ENCODE data around the gene HCN2. TPM values are rescaled to one million over a fixed set of nuclear protein-coding genes. Genes with fewer than 3 reads are reported as not detected.

The HCN2 gene
- total and polyA plus RNA-seq, 10 donors = 0.09 to 1.1 (median 0.31) TPM; not detected in 2

DNA sequence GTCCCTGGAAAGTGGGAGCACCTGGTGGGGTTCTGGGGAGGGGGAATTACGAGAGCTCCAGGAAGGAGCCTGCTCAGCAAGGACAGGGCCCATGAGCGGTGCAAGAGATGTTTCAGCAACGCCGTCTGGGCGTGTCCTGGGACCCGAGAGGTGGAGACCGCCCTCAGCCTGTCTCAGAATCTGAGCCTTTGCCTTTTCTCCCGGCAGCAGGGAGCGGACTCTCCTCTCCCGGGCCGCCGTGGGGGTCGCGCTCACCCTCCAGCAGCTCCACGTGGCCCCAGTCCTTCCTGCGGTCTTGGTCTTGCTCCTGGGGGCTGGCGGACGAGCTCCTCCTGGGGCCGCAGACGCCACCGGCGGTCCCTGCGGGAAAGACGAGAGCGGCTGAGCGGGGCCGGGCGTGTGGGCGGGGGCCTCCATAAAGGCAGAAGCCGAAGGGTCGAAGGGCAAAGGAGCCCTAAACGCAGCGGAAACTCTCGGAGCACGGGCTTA lies 42.9 kb downstream of the HCN2 start:
- Histone ChIP-seq H3K27me3 (replicated peaks in 1 of 7) (no peaks in the 10 kb centered on the region), H3K27ac (peak overlapping the region; percentile 41 to 85 (median 74)), H3K4me1 (peaks cover 17 to 57% (median 34%) of the 10 kb centered on the region in 6 donors), H3K9me3 (no peaks in the 10 kb centered on the region), H3K4me3 (peak overlapping the region; percentile 82 to 99 (median 96)), H3K36me3 (peaks cover 0 to 40% (median 20%) of the 10 kb centered on the region in 6 donors)
- TF ChIP-seq POLR2AphosphoS5 (IDR thresholded peaks at IDR 0.05) (no peak), POLR2A (IDR thresholded peaks at IDR 0.05) (no peak)
- TF ChIP-seq, protein P1, sequence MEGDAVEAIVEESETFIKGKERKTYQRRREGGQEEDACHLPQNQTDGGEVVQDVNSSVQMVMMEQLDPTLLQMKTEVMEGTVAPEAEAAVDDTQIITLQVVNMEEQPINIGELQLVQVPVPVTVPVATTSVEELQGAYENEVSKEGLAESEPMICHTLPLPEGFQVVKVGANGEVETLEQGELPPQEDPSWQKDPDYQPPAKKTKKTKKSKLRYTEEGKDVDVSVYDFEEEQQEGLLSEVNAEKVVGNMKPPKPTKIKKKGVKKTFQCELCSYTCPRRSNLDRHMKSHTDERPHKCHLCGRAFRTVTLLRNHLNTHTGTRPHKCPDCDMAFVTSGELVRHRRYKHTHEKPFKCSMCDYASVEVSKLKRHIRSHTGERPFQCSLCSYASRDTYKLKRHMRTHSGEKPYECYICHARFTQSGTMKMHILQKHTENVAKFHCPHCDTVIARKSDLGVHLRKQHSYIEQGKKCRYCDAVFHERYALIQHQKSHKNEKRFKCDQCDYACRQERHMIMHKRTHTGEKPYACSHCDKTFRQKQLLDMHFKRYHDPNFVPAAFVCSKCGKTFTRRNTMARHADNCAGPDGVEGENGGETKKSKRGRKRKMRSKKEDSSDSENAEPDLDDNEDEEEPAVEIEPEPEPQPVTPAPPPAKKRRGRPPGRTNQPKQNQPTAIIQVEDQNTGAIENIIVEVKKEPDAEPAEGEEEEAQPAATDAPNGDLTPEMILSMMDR (IDR thresholded peaks at IDR 0.05 in 8 of 11, conservative IDR thresholded peaks at IDR 0.05 in 3 of 11) = no peak
- 1 to 6% (median 2%) methylated on average over 23 to 35 of the region's 35 CpGs for WGBS, 5 donors
- DNase-seq = no peak
- intact Hi-C loops (cut with DNase I; ENCODE audit: low total_unique reads) = no loop called here

DNA sequence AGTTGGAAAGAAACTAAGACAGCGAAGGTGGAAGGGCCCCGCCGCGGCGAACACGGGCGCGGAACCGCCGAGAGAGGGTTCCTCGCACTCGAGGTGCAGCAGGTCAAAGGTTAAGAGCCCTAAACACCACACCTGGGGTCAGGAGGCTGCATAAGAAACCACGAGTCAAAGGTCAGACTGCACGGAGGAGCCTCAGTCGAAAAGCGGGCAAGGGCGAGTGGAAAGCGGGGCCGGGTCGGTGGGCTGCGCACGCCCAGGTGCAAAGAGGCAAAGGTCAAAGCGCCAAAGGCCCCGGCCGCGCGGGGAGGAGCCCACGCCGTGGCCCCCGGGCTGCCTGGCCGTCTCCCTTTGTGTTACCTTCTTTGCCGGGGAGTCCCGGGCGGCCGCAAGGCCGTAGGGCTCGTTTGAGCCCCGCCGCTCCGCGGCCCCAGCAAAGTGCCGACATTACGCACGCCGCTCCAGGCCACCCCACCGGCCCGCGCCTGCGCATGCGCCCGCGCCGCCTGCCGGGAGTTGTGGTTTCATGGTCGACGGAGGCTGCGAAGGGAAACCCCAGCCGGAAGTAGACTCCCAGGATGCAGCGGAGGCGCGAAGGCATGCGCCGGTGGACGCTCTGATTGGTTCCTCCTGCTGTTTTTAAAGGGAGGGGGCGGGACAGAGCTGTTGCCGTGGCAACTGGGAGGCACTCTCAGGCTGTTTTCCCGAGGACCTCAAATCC lies 43.5 kb downstream of the HCN2 start, which contains the start of gene POLRMT:
Gene POLRMT, minus strand, starts transcription at position 470 of the 718 bp plus-strand sequence. Its CDS starts 25 bp downstream, at position 445.
- peaks cover 0 to 34% (median 14%) of the 10 kb centered on the region in 6 donors for H3K36me3 ChIP-seq
- H3K27ac ChIP-seq = peak within 1 kb of the TSS; percentile 41 to 85 (median 74)
- H3K4me1 ChIP-seq = peaks cover 17 to 58% (median 34%) of the 10 kb centered on the region in 6 donors
- DNase-seq = peak; percentile 98
- no peaks in the 10 kb centered on the region for H3K9me3 ChIP-seq
- TF ChIP-seq POLR2AphosphoS5 (IDR thresholded peaks at IDR 0.05) (peak; percentile 88 to 89 (median 88)), POLR2A (IDR thresholded peaks at IDR 0.05) (peak in 1 of 3 donors; percentile 20)
- TF ChIP-seq, protein P1 (IDR thresholded peaks at IDR 0.05 in 8 of 11, conservative IDR thresholded peaks at IDR 0.05 in 3 of 11) = peak in 4 of 11 experiments; percentile 18 to 44 (median 34)
- peak within 1 kb of the TSS; percentile 82 to 99 (median 96) for H3K4me3 ChIP-seq
- no peaks in the 10 kb centered on the region for H3K27me3 ChIP-seq (replicated peaks in 1 of 7)
- intact Hi-C loops (cut with DNase I; ENCODE audit: low total_unique reads) = no loop called here
- WGBS, 5 donors = 0 to 1% (median 0%) methylated on average over 35 to 67 of the region's 67 CpGs

DNA sequence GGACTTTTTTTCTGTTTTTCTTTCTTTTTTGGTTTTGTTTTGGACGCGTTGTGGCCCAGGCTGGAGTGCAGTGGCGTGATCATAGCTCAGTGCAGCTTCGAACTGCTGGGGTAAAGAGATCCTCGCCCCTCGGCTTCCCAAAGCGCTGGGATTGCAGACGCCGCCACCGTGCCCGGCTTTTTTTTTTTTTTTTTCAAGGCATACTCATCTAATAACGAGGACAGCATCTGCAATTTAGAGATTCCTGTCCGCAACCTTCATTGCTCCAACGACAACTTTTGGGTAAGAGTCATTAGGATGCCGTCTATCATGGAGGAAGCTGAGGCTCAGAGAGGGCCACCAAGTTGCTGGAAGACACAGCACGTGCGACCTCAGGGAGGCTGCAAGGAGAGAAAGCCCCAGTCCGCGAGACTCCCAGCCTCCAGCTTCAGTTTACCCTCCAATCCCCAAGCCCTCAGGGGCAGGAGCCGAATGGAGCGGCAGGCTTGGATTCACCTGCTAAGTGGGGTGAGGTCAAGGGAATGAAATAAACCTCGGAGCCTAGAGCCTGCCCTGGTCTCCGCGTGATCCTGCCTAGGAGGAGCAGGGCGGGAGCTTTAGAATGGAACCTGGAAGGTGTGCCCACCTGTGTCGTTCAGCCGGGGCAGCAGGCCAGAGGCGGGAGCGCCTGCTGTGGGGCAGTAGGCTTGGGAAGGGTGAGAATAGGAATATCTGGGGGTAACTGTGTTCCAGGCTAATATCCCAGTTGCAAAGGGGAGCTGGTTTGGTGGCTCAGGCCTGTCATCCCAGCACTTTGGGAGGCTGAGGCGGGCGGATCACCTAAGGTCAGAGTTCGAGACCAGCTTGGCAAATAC lies 44.3 kb downstream of the HCN2 start:
- no peaks in the 10 kb centered on the region for H3K9me3 ChIP-seq
- H3K27ac ChIP-seq = peak overlapping the region in 7 of 8 donors; percentile 55 to 85 (median 81)
- TF ChIP-seq POLR2A (IDR thresholded peaks at IDR 0.05) (no peak), POLR2AphosphoS5 (IDR thresholded peaks at IDR 0.05) (no peak)
- TF ChIP-seq, protein P1 (IDR thresholded peaks at IDR 0.05 in 8 of 11, conservative IDR thresholded peaks at IDR 0.05 in 3 of 11) = no peak
- peaks cover 23 to 63% (median 41%) of the 10 kb centered on the region in 6 donors for H3K4me1 ChIP-seq
- peaks cover 0 to 26% (median 8%) of the 10 kb centered on the region in 6 donors for H3K36me3 ChIP-seq
- no peak for DNase-seq
- 29 to 32% (median 30%) methylated on average over 31 to 32 of the region's 32 CpGs for WGBS, 5 donors
- intact Hi-C loops (cut with DNase I; ENCODE audit: low total_unique reads) = no loop called here
- peaks cover 0 to 6% (median 0%) of the 10 kb centered on the region in 7 donors for H3K27me3 ChIP-seq (replicated peaks in 1 of 7)
- H3K4me3 ChIP-seq = peak overlapping the region; percentile 82 to 99 (median 96)
